HG02943 (cell line): ENCODE measurements around the gene CIDEB.
A peak's percentile ranks its signal among the peaks of the same experiment; 100 is the strongest.

Experiments
- ATAC-seq: cut with Tn5 transposase; IDR thresholded peaks from one replicate; pipeline ENCODE4 v1.9.1; 2021; ENCODE audit warnings: mild to moderate bottlenecking, low read depth, moderate library complexity; ENCODE audit not compliant: unreplicated experiment

CIDEB gene

GRCh38 chr14:24272467-24272866 is 35.3 kb downstream of the CIDEB start:
- ATAC-seq, result no peak

DNA sequence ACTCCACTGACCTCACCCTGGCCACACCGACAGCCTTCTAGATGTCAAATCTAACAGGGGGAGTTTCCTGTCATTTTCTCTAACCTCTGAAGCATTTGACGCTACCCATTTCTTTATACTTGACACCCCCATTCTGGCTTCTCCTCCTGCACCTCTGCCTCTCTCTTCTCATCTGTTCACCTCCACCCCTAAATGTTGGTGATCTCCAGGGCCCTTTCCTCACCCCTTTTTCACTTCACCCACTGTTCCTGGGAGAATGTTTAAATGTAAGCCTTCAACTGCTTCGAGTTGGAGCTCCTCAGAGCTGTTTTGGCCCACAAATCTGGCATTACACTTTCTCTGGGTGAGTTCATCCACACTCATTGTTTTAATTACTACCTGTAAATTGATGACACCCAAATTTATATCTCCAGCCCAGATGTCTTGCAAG is 35.9 kb downstream of the CIDEB start:
- no peak for ATAC-seq

DNA sequence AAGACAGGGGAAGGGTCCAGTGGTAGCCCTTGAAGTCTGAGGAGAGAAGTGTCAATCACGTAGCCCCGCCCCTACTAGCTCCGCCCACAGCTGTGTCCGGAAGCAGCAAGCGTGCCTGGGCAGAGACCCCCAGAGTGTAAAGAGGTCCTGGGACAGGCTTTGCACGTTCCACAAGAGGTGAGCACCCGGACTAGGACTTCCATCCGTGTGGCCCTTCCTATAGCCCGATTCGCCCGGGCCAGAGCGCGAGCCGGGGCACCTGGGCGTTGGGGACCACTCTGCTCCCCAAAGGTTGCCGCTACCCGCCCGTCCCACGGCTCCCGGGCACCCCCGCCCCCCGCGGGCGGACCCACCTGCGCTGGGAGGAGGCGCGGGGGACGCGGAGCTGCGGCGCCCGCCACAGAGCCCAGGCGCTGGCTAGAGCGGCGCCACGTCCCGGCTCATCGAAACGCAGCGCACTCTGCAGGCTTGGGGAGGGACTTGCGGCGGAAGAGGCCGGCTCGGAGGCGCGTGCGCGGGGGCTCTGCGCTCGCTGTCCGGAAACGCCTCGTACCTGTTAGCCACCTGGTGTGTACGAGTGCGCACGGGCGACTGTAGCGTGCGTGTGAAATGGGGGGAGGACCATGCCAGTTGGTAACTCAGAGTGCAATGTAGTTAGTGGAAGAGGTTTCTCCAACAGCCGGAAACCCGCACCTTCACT is 36.5 kb downstream of the CIDEB start, which contains the start of gene RABGGTA:
RABGGTA (minus strand) TSS at position 464 of the 700 bp plus-strand sequence. CDS start 482 bp downstream, outside the sequence.
- peak; percentile 75 for ATAC-seq

DNA sequence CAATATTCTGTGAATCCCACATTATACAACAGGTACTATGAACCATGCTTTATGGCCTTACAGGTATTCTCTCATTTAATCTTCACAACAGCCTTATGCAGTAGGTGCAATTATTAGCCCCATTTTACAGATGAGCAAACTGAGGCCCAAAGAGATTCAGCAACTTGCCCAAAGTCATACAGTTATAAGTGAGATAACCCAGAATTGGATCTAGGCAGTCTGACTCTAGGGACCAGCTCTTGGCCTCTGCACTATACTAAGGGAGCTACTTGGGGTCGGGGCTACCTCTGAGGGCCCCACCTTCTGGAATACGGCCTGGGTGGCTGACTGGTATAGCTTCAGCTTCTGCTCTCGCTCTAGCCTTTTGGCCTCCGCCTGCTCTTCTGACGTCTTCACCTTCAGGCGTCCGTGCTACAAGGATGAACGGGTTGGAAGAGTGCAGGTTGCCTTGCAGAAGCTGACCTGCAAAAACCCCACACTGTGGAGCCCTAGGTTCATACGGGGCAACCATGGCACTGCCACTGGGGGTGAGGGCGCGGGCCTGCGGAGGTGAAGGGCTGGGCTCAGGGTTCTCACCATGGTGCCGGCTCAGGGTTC is 37.1 kb downstream of the CIDEB start:
- ATAC-seq, result no peak

DNA sequence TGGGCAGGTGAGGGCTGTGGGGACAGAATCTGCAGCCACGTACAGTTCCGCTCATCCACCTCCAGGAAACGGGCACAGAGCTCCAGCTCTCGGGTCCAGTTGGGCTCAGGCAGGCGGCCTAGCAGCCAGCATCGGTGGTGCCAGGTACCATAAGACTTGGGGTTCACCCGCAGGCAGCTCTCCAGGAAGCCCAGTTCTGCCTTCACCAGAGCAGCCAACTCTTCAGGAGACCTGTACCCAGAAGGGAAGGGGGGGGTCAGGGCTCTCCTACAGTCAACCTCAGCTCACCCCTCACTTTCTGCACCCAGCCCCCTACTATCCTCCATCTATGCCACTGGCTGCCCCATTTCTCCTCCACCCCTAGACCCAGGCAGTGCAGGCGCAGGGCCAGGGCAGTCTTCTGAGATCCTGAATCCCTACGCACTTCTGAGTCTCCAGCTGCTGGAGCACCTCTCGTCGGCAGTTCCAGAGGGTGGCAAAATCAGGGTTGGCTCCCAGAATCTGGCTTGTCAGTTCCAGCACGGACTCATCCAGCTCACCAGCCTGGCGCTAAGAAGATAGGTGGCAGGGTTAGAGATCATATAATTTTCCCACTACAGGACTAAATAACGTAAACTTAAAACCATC is 37.8 kb downstream of the CIDEB start:
- ATAC-seq, result no peak

DNA sequence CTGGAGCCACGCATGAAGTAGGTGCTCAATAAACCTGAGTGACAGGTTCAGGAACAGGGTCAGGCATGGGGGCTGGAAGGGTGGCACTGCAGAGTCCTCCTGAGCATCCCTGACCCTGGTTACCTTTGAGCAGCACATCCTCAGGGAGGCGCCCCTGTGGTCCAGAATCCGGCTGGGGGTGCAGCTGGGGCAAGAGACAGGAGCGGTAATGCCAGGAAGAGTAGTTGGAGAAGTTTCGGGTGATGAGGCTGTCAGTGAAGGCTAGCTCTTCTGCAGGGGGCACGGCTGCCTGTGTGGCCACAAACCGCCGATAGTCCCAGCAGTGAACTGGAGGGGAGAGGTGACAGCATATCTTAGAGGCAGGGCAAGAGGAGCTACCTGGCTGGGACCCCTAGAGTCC is 38.4 kb downstream of the CIDEB start:
- ATAC-seq, result no peak

GRCh38 chr14:24268225-24268624 is 39.6 kb downstream of the CIDEB start:
- ATAC-seq, result no peak

- no peak for ATAC-seq
Observed at GRCh38 chr14:24267516-24267915, 40.3 kb downstream of the CIDEB start.

- no peak for ATAC-seq
Observed at GRCh38 chr14:24266344-24267244, 41.2 kb downstream of the CIDEB start.

DNA sequence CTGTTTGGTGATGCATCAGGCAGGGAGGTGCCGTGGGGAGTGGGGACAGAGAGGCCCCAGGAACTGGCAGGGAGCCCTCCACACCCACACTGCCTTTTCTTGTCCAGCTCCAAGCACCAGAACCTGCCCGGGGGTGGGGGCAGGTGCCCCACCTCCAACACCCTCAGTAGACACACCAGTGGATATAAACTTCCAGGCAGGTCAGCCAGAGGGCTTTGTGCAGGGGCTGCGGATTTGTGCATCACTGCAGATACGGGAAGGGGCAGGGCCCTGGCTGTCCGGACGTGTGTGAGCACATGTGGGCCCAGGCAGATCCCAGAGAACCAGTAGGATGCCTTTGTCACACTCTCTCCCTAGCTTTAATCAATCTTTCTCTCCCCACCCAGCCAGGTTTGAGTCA is 43.5 kb downstream of the CIDEB start:
- ATAC-seq, result no peak

GRCh38 chr14:24263848-24264247 is 43.9 kb downstream of the CIDEB start:
- ATAC-seq, result no peak

GRCh38 chr14:24262821-24263733 is 44.7 kb downstream of the CIDEB start, which contains the start of gene TGM1:
TGM1 (minus strand) TSS chr14:24263177; CDS start chr14:24262352, 825 bp downstream.
- ATAC-seq, result no peak

- no peak for ATAC-seq
Observed at GRCh38 chr14:24261969-24262327, 45.8 kb downstream of the CIDEB start.

DNA sequence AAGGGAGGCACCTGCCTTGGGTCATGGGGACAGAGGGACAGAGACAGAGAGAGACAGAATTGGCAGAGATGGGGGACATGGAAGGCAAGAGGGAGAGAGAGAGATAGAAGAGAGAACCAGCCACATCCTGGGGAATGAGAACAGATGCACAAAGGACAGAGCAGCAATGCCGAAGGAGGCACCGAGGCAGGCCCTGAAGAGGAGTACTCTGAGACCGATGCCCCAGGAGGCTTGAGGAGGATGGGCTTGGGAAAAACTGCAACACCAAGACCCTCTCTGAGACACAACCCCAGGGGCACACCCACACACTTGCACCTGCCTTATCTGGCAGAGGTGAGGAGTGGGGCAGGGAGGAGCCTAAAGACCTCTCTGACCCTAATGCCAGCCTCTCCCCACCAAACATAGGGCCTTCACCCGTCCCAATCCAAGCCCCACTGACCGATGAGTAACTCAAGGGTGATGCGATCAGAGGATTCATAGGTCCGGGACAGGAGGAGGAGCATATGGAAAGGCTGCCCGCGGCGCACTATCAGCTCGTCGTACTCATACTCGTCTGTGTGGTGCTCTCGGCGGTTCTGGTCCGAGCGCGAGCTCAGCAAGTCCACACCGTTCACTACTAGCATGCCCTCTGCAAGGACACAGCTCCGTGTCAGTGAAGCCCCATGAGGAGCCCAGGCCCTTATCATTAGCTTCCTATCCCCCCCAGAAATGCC is 46.4 kb downstream of the CIDEB start:
- no peak for ATAC-seq

DNA sequence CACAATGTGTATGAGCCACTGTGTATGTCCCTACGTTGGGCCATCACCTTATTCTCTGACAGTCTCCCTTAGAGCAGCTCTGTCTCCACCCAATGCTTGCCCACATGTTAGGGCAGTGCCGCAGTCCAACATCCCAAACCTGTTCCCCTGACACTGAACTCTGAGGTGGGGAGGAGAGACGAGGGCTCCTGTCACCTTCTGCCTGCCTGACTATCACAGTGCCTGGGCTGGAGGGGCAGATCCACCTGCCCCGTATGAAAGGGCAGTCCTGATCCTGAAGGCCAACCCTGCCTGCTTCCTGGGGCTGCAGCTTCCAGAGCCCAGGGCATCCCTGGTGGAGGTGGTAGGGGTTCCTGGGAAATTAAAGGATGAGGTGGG is 47.0 kb downstream of the CIDEB start:
- ATAC-seq, result no peak

DNA sequence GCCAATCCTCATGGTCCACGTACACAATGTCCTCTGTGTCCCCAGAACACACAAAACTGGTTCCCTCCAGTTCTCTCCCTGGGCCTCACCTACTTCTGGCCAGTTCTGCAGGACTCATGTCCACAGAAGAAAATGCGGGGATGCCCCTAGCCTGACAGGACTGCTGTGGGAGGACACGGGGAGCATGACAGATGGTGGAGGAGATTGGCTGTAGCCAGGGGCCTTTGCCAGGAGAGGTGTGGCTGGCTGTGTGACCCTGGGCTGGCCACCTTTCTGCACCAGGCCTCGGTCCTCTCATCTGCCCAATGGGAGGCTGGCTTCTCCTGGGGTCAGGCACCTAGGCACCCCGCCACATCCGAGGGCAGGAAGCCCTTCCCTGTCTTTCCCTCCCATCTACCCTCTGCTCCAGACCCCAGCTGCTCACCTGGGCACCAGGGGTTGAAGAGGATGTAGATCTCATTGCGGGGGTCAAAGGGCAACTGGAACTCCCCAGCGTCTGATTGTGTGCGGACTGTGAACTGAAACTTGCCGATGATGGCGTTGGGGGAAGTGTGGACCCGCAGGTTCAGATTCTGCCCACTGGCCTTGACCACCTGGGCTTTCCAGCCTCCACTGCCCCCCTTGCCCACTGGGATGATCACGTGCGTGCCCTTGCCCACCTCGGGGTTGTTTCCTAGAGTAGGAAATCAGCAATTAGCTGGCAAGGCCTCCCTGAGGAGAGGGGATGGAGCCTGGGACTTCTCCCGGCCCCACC is 47.6 kb downstream of the CIDEB start:
- no peak for ATAC-seq

- no peak for ATAC-seq
Observed at GRCh38 chr14:24259282-24260025, 48.3 kb downstream of the CIDEB start.
